ENCODE results near the gene DRC7. TPM values are rescaled to one million over a fixed set of nuclear protein-coding genes. Genes with fewer than 3 reads are reported as not detected.

Gene DRC7
- total RNA-seq, 1 experiment from 2014 or later, result not detected

GRCh38 chr16:57743458-57743857 lies 48.9 kb downstream of the DRC7 start:
- ChIA-PET POLR2A (no interaction called here), CTCF (no interaction called here)
- no peak for ATAC-seq
- no peak overlapping the region for H3K27ac ChIP-seq (ENCODE audit: low read length)
- no peaks in the 10 kb centered on the region for H3K4me1 ChIP-seq (ENCODE audit: control insufficient read depth, insufficient read depth, low read length)
- intact Hi-C loops (cut with micrococcal nuclease; ENCODE audit: unreplicated experiment), result no loop called here
- no peak for TF ChIP-seq POLR2AphosphoS5 (IDR thresholded peaks at IDR 0.05; ENCODE audit: low read depth, low read length)
- no peak for TF ChIP-seq CTCF (IDR thresholded peaks at IDR 0.05)
- no peak for TF ChIP-seq SIN3A (IDR thresholded peaks at IDR 0.05; ENCODE audit: borderline replicate concordance, insufficient read depth, low read depth, low read length)
- no peak for TF ChIP-seq REST (IDR thresholded peaks at IDR 0.05; ENCODE audit: insufficient read depth in 1 of 2, low read depth in 2 of 2, low read length in 1 of 2)
- TF ChIP-seq TCF7L2 (IDR thresholded peaks at IDR 0.05; ENCODE audit: low read depth, low read length), result no peak
- no peaks in the 10 kb centered on the region for H3K9me3 ChIP-seq (ENCODE audit: control insufficient read depth, insufficient read depth, low read depth, low read length)
- no peak overlapping the region for H3K4me3 ChIP-seq (ENCODE audit: low read depth in 2 of 2, low read length in 2 of 2)
- H3K36me3 ChIP-seq (ENCODE audit: control insufficient read depth, insufficient read depth, low read length), result no peaks in the 10 kb centered on the region
- in situ Hi-C loops (cut with HindIII; ENCODE audit: low pct_unique_long_range_greater_than_20kb, low sequenced_read_pairs), result no loop called here
- no peak for DNase-seq (ENCODE audit: low read depth, low spot score)
- no TSS peak for BruUV-seq (replicated peaks)
- no peaks in the 10 kb centered on the region for H3K27me3 ChIP-seq (ENCODE audit: control insufficient read depth, insufficient read depth, low read length)

- Histone ChIP-seq H3K4me1 (ENCODE audit: control insufficient read depth, insufficient read depth, low read length) (no peaks in the 10 kb centered on the region), H3K27me3 (ENCODE audit: control insufficient read depth, insufficient read depth, low read length) (no peaks in the 10 kb centered on the region), H3K36me3 (ENCODE audit: control insufficient read depth, insufficient read depth, low read length) (no peaks in the 10 kb centered on the region), H3K4me3 (ENCODE audit: low read depth in 2 of 2, low read length in 2 of 2) (no peak overlapping the region), H3K9me3 (ENCODE audit: control insufficient read depth, insufficient read depth, low read depth, low read length) (no peaks in the 10 kb centered on the region), H3K27ac (ENCODE audit: low read length) (no peak overlapping the region)
- BruUV-seq (replicated peaks), result no TSS peak
- CTCF ChIA-PET, result no interaction called here
- POLR2A ChIA-PET, result no interaction called here
- intact Hi-C loops (cut with micrococcal nuclease; ENCODE audit: unreplicated experiment), result no loop called here
- DNase-seq (ENCODE audit: low read depth, low spot score) (no peak), ATAC-seq (no peak)
- TF ChIP-seq REST (IDR thresholded peaks at IDR 0.05; ENCODE audit: insufficient read depth in 1 of 2, low read depth in 2 of 2, low read length in 1 of 2) (no peak), TCF7L2 (IDR thresholded peaks at IDR 0.05; ENCODE audit: low read depth, low read length) (no peak), POLR2AphosphoS5 (IDR thresholded peaks at IDR 0.05; ENCODE audit: low read depth, low read length) (no peak), CTCF (IDR thresholded peaks at IDR 0.05) (no peak), SIN3A (IDR thresholded peaks at IDR 0.05; ENCODE audit: borderline replicate concordance, insufficient read depth, low read depth, low read length) (no peak)
- in situ Hi-C loops (cut with HindIII; ENCODE audit: low pct_unique_long_range_greater_than_20kb, low sequenced_read_pairs), result no loop called here
Observed at GRCh38 chr16:57743886-57744641, 49.5 kb downstream of the DRC7 start.
